ENCODE results near the gene MYL11.

MYL11 gene

GRCh38 chr16:30370456-30371247 lies 4.0 kb upstream of the MYL11 start, which contains the start of gene TBC1D10B:
Gene TBC1D10B (minus strand): TSS chr16:30370494. CDS start chr16:30370183, 311 bp downstream.
- peak within 1 kb of the TSS; percentile 81 for H3K27ac ChIP-seq
- TF ChIP-seq CTCF (conservative IDR thresholded peaks at IDR 0.05): no peak

- peak overlapping the region; percentile 71 for H3K27ac ChIP-seq
- no peak for TF ChIP-seq CTCF (conservative IDR thresholded peaks at IDR 0.05)
Observed at GRCh38 chr16:30371248-30371816, 3.3 kb upstream of the MYL11 start.

- H3K27ac ChIP-seq: no peak overlapping the region; the same call in 1 of the 2 replicates
- TF ChIP-seq CTCF (conservative IDR thresholded peaks at IDR 0.05): no peak
Observed at GRCh38 chr16:30372038-30372712, 2.4 kb upstream of the MYL11 start.

GRCh38 chr16:30372725-30373124 lies 1.9 kb upstream of the MYL11 start:
- no peak overlapping the region for H3K27ac ChIP-seq

GRCh38 chr16:30375864-30376263 lies 1.3 kb downstream of the MYL11 start:
- no peak overlapping the region for H3K27ac ChIP-seq
- no peak for TF ChIP-seq CTCF (conservative IDR thresholded peaks at IDR 0.05)

More at GRCh38 chr16:30372725-30373124, 1.9 kb upstream of the MYL11 start:
- no peak for TF ChIP-seq CTCF (conservative IDR thresholded peaks at IDR 0.05)

- peak overlapping the region; percentile 93 for H3K27ac ChIP-seq
- TF ChIP-seq CTCF (conservative IDR thresholded peaks at IDR 0.05): no peak
Observed at GRCh38 chr16:30376461-30376902, 1.9 kb downstream of the MYL11 start.

Data from VCaP (cell line).